Caco-2 (cell line): Measurements from ENCODE around the gene LRRC1. TPM values are rescaled to one million over a fixed set of nuclear protein-coding genes. Genes with fewer than 3 reads are reported as not detected.

Experiments used
- BruUV-seq: library from RNA; stranded (reverse); fragments of 400-500 nt; replicated peaks from 2 replicates; lab custom pipeline; 2021; lab: Mats Ljungman, UMichigan
- CTCF ChIA-PET: fragments of 300-600 bp; sonication (Branson Sonifier 250); formaldehyde crosslinking; loops from one replicate; lab custom pipeline; 2022; ENCODE audit warnings: antibody characterized with exemption; lab: Charles Lee
- POLR2A ChIA-PET: fragments of 300-600 bp; sonication (Branson Sonifier 250); formaldehyde crosslinking; loops from one replicate; lab custom pipeline; 2022; ENCODE audit warnings: antibody characterized with exemption; lab: Charles Lee
- DNase-seq, 2 experiments: peaks; one replicate each; pipeline versions ENCODE4 v3.0.0 to v3.0.0-alpha.2; 2020 to 2022
- H3K27me3 ChIP-seq: replicated peaks from 2 replicates; pipeline ENCODE4 v1.6.0; 2011; ENCODE audit warnings: low read length; ENCODE audit not compliant: control insufficient read depth, insufficient read depth
- H3K36me3 ChIP-seq: 2 replicates; pipeline ENCODE4 v1.5.1; 2011; ENCODE audit warnings: low read length; ENCODE audit not compliant: control insufficient read depth, insufficient read depth
- H3K4me1 ChIP-seq: fragments of 250-450 bp; sonication (Bioruptor Pico); 2 replicates; pipeline ENCODE4 v1.5.1; 2020; ENCODE audit warnings: mild to moderate bottlenecking
- H3K4me3 ChIP-seq: 2 replicates; pipeline ENCODE4 v1.5.1; 2011; ENCODE audit warnings: low read depth, mild to moderate bottlenecking, control low read depth, low read length
- H3K9me3 ChIP-seq: fragments of 250-450 bp; sonication (Bioruptor Pico); 2 replicates; pipeline ENCODE4 v1.5.1; 2020; ENCODE audit warnings: mild to moderate bottlenecking, moderate library complexity
- H3K27ac Mint-ChIP-seq: one replicate; pipeline ENCODE4 v1.8.0; 2022; ENCODE audit warnings: mixed read lengths; ENCODE audit not compliant: unreplicated experiment
- H3K27me3 Mint-ChIP-seq: one replicate; pipeline ENCODE4 v1.8.0; 2022; ENCODE audit warnings: mixed read lengths; ENCODE audit not compliant: insufficient read depth, unreplicated experiment
- H3K36me3 Mint-ChIP-seq: one replicate; pipeline ENCODE4 v1.8.0; 2022; ENCODE audit warnings: mild to moderate bottlenecking, mixed read lengths; ENCODE audit not compliant: insufficient read depth, unreplicated experiment
- H3K4me1 Mint-ChIP-seq: one replicate; pipeline ENCODE4 v1.8.0; 2022; ENCODE audit warnings: low read depth, mixed read lengths; ENCODE audit not compliant: unreplicated experiment
- H3K4me3 Mint-ChIP-seq: one replicate; pipeline ENCODE4 v1.8.0; 2022; ENCODE audit warnings: mild to moderate bottlenecking, moderate library complexity, mixed read lengths; ENCODE audit not compliant: unreplicated experiment
- H3K9me3 Mint-ChIP-seq: one replicate; pipeline ENCODE4 v1.8.0; 2022; ENCODE audit warnings: mixed read lengths; ENCODE audit not compliant: unreplicated experiment
- CTCF ChIP-seq, 2 experiments: fragments of 200-600 bp in 1 of 2; IDR thresholded peaks; 1 replicate in 1 of 2; 2 replicates in 1 of 2; pipeline versions ENCODE4 v1.5.1 to v1.8.0; 2011 to 2022; ENCODE audit warnings: antibody characterized with exemption in 1 of 2, control low read depth in 1 of 2, inconsistent platforms in 1 of 2, low read depth in 1 of 2, low read length in 1 of 2, mild to moderate bottlenecking in 1 of 2, moderate library complexity in 1 of 2; ENCODE audit not compliant: insufficient read depth in 1 of 2, severe bottlenecking in 1 of 2, unreplicated experiment in 1 of 2
- intact Hi-C: fragments of 100-400 bp; cut with micrococcal nuclease; formaldehyde crosslinking; loops from one replicate; pipeline ENCODE4 v1.10.0; 2022; ENCODE audit not compliant: unreplicated experiment
- total RNA-seq: library from RNA; stranded (reverse); gene quantifications from 2 replicates; pipeline ENCODE4 v1.2.3, GENCODE V29; 2022

Gene LRRC1
- total RNA-seq, 1 experiment from 2014 or later, result 60.8 TPM

- intact Hi-C loops, result no loop called here
- no peaks in the 10 kb centered on the region for H3K36me3 ChIP-seq
- Mint-ChIP-seq H3K27me3 (no peaks in the 10 kb centered on the region), H3K9me3 (no peaks in the 10 kb centered on the region), H3K36me3 (peaks cover 87% of the 10 kb centered on the region), H3K4me1 (no peaks in the 10 kb centered on the region), H3K27ac (no peak overlapping the region), H3K4me3 (no peak overlapping the region)
- H3K4me1 ChIP-seq, result no peaks in the 10 kb centered on the region
- no peak for DNase-seq
- no peak overlapping the region for H3K4me3 ChIP-seq
- ChIA-PET CTCF (no interaction called here), POLR2A (no interaction called here)
- H3K27me3 ChIP-seq, result no peaks in the 10 kb centered on the region
- H3K9me3 ChIP-seq, result no peaks in the 10 kb centered on the region
- BruUV-seq, result no TSS peak
- TF ChIP-seq CTCF (IDR thresholded peaks at IDR 0.05; ENCODE audit: insufficient read depth in 1 of 2, low read depth in 1 of 2, low read length in 1 of 2, severe bottlenecking in 1 of 2, unreplicated experiment in 1 of 2), result no peak
Measured at GRCh38 chr6:53903357-53903756, 108.6 kb downstream of the LRRC1 start.

- Mint-ChIP-seq H3K4me3 (no peak overlapping the region), H3K4me1 (no peaks in the 10 kb centered on the region), H3K9me3 (no peaks in the 10 kb centered on the region), H3K27me3 (no peaks in the 10 kb centered on the region), H3K27ac (no peak overlapping the region), H3K36me3 (peaks cover 59% of the 10 kb centered on the region)
- Histone ChIP-seq H3K9me3 (no peaks in the 10 kb centered on the region), H3K27me3 (no peaks in the 10 kb centered on the region), H3K4me3 (no peak overlapping the region), H3K4me1 (no peaks in the 10 kb centered on the region), H3K36me3 (peaks cover 2% of the 10 kb centered on the region; the same call in 1 of the 2 replicates)
- no peak for TF ChIP-seq CTCF (IDR thresholded peaks at IDR 0.05; ENCODE audit: insufficient read depth in 1 of 2, low read depth in 1 of 2, low read length in 1 of 2, severe bottlenecking in 1 of 2, unreplicated experiment in 1 of 2)
- no TSS peak for BruUV-seq
- ChIA-PET CTCF (no interaction called here), POLR2A (no interaction called here)
- DNase-seq, result no peak
- intact Hi-C loops, result no loop called here
Measured at GRCh38 chr6:53906103-53906502, 111.3 kb downstream of the LRRC1 start.

- POLR2A ChIA-PET, result no interaction called here
- no peak overlapping the region for H3K27ac Mint-ChIP-seq
- no peak for TF ChIP-seq CTCF (IDR thresholded peaks at IDR 0.05; ENCODE audit: insufficient read depth in 1 of 2, low read depth in 1 of 2, low read length in 1 of 2, severe bottlenecking in 1 of 2, unreplicated experiment in 1 of 2)
Measured at GRCh38 chr6:53906842-53907241, 112.0 kb downstream of the LRRC1 start.

More at GRCh38 chr6:53906842-53907241, 112.0 kb downstream of the LRRC1 start:
- no peaks in the 10 kb centered on the region for H3K27me3 Mint-ChIP-seq
- no peaks in the 10 kb centered on the region for H3K9me3 Mint-ChIP-seq
- intact Hi-C loops, result no loop called here
- BruUV-seq, result no TSS peak
- no peak overlapping the region for H3K4me3 Mint-ChIP-seq
- no peaks in the 10 kb centered on the region for H3K4me1 ChIP-seq
- H3K36me3 Mint-ChIP-seq, result peaks cover 57% of the 10 kb centered on the region
- CTCF ChIA-PET, result no interaction called here
- H3K9me3 ChIP-seq, result no peaks in the 10 kb centered on the region
- H3K4me1 Mint-ChIP-seq, result no peaks in the 10 kb centered on the region
- no peaks in the 10 kb centered on the region for H3K27me3 ChIP-seq
- no peak overlapping the region for H3K4me3 ChIP-seq
- DNase-seq, result no peak
- H3K36me3 ChIP-seq, result peaks cover 2% of the 10 kb centered on the region; the same call in 1 of the 2 replicates
